GM19351 (cell line): Measurements from ENCODE around the gene JAK3.
"Not testable (repeated sequence)": the region's sequence is repeated elsewhere in the genome, so short reads cannot be mapped to it uniquely, and the experiment has no call there.

Experiments used
- ATAC-seq: cut with Tn5 transposase; IDR thresholded peaks from one replicate; pipeline ENCODE4 v1.9.1; 2021; ENCODE audit warnings: mild to moderate bottlenecking, moderate library complexity; ENCODE audit not compliant: unreplicated experiment

The JAK3 gene

DNA sequence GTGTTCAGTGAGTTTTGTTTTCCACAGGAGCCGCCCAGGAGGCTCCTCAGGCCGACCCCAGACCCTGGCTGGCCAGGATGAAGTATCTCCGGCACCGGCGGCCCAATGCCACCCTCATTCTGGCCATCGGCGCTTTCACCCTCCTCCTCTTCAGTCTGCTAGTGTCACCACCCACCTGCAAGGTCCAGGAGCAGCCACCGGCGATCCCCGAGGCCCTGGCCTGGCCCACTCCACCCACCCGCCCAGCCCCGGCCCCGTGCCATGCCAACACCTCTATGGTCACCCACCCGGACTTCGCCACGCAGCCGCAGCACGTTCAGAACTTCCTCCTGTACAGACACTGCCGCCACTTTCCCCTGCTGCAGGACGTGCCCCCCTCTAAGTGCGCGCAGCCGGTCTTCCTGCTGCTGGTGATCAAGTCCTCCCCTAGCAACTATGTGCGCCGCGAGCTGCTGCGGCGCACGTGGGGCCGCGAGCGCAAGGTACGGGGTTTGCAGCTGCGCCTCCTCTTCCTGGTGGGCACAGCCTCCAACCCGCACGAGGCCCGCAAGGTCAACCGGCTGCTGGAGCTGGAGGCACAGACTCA lies 40.0 kb downstream of the JAK3 start:
- no peak for ATAC-seq

DNA sequence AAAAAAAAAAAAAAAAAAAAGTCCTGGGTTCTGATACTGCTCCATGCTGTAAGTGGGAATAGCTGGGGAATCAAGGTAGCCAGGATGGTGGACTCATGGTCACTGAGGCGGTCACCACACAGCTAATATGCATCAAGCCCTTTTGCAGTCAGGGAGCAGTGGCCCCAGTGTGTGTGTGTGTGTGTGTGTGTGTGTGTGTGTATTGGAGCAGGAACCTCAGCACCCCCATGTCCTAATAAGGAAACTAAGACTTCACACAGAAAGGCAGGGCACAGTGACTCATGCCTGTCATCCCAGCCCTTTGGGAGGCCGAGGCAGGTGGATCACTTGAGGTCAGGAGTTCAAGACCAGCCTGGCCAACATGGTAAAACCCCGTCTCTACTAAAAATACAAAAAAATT lies 40.8 kb downstream of the JAK3 start:
- no peak for ATAC-seq

DNA sequence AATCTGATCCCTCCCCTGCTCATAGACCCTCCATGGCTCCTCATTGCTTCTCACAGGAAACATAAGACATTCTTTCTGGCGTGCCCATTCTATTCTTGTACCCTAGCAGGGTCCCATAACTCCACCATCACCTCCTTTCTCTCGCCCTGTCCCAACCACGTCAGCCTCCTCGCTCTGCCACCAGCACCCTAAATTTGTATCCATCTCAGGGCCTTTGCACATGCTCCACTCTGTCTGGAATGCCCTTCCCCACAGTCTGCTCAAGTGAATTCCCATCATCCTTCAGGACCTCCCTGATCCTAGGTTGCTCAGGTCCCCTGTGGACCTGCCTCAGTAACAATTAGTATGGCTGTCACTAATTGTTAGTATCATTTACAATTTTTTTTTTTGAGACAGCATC lies 42.4 kb downstream of the JAK3 start:
- ATAC-seq: no peak

DNA sequence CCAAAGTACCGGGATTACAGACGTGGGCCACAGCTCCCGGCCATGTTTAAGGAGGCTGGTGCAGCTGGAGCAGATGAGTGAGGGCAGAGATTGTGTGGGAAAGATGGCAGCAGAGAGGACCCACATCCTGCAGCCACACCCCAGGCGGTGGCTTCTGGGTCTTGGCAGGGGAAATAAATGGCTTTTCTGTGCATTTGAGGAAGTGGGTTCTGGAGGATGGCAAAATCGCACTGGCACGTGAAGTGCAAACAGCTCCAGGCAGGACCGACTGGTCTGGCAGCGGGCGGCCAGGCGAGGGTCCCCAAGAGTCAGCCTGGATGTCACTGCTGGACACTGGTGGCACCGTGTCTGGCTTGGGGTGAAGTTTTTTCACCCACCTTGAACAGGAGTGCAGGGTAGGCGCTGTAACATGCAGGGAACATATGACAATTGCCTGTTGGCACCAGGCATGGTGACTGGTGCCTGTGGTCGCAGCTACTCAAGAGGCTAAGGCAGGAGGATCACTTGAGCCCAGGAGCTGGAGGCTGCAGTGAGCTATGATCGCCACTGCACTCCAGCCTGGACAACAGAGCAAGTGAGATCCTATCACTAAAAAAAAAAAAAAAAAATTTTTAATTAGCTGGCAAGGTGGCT lies 44.4 kb downstream of the JAK3 start:
- no peak for ATAC-seq

DNA sequence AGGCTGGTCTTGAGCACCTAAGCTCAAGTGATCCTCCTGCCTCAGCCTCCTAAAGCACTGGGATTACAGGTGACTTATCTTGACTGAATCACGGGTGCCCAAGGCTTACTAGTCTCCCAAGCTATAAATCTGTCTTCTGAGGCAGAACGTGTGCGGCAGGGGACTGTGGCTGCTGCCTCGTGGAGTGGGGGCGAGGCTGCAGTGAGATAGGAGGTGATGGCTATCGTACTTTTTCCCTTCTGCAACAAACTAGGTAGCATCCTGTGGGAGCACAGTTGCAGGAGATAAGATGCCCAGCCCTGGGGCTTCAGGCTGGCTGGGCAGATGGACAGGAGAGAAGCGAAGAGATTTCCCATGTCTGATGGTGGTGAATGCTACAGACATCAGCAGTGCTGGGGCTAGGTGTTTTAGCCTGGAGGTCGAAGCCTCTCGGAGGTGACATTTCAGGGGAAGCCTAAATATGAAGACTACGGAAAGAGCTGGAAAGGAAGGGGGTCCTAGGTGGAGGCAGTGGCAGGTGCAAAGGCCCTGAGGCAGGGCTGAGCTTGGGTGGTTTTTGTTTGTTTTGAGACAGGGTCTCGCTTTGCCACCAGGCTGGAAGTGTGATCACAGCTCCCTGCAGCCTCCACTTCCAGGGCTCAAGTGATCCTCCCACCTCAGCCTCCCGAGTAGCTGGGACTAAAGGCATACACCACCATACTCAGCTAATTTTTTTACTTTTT lies 45.5 kb downstream of the JAK3 start:
- no peak for ATAC-seq

DNA sequence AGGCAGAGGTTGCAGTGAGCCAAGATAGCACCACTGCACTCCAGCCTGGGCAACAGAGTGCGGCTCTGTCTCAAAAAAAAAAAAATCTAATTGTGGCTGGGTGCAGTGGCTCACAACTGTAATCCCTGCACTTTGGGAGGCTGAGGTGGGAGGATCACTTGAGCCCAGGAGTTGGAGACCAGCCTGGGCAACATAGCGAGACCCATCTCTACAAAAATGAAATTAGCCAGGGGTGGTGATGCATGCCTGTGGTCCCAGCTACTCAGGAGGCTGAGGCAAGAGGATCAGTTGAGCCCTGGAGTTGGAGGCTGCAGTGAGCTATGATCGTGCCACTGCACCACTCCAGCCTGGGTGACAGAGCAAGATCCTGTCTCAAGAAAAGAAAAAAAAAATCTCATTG lies 49.2 kb downstream of the JAK3 start:
- not testable (repeated sequence) for ATAC-seq

DNA sequence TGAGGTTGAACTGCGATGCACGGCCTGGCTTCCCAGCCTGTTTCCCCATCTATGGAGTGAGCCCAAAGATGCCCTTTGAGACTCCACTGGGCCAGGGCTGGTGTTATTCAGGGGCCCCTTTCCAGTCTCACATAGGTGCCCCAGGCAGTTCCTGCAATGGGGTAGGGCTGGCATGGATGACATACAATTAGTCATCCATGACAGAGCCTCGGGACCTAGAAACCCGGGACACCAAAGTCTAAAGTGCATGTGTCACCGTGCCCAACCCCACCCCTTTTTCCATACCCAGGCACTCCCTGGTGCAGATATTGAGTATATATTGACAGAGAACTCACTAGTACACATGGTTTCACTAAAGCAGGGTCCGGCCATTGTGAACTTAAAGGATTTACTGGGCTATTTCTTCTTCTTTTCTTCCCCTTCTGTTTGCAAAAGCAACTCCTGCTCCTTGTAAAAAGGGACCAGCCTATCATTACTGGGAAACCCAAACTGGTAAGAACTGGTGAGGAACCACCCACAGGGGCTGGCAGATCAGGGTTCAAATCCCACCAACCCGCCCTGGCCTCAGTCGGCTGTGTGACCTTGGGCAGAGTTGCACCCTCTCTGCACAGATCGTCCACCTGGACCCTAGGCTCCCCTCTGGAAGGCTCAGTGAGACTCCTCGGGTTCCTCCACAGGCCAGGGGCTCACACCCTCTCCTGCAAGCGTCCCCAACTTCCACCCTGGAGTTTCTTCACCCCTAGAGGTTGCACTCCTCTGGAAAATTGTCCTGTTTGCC lies 50.2 kb downstream of the JAK3 start:
- ATAC-seq: no peak

DNA sequence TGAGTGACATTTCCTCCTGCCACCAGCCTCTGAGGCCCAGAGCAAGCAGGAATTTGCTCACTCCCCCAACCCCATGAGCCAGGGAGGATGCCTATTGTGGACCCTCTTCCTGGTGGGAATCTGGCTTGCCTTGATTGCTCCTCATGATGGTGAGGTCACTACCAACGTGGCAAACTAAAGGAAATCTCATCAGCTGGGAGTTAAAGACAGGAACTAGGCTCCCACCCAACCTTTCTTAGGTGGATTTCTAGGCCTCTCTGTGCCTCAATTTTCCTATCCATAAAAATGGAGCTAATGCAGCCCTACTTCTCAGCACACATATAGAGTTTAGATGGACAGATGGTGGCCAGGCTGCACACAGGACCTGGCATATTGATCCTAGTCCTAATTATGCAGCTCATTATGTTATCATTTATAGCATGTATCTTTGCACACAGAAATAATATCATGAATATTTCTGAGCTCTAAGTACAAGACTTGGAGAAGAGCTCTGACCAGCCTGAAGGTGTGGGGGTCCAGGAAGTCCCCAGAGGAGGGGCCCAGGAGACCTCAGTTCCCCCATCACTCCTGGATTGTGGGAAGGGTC lies 50.9 kb downstream of the JAK3 start:
- ATAC-seq: no peak

DNA sequence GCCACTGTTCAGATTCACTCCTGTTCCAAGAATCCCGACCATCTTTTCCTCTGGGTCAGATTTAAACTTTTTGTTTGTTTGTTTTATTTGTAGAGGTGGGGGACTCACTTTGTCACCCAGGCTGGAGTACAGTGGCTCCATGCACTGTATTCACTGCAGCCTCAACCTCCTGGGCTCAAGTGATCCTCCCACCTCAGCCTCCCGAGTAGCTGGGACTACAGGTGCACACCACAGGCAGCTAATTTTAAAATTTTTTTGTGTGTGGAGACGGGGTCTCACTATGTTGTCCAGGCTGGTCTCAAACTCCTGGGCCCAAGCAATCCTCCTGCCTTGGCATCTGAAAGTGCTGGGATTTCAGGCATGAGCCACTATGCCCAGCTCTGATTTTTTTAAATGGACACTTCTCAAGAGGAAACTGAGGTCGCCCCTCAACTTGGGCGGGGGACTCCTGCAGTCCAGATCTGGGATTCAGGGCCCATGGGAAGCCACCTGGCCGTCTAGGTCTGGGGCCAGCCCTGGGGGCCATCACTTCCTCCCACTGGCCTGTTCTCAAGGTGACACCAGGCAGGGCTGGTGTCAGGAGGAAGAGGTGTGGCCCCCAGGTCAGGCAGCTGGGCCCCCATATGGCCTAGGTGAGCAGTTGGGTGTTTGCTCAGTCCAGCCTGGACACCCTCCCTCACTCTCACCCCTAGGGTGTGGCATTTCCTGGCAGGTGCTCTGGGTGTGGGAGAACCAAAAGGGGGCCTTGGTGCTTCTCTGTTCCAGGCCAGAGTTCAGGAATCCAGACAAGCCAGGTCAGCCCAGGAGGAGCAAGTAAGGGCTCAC lies 51.6 kb downstream of the JAK3 start:
- no peak for ATAC-seq

DNA sequence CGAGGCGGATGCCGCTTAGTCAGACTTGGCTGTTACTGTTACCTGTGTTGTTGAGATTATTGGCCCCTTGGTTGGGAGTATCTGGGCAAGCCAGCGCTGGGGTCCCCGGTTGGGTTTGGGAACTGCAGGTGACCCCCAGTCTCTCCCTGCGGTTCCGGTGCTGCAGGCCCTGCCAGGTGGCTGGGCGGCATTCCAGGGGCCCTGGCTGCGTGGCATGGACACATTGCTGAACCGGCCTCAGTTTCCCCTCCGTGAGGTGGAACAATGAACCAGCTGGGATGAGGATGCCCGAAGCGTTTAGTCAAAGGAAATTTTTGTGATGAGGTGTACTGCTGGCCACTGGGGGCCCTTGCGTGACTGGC lies 52.3 kb downstream of the JAK3 start:
- ATAC-seq: no peak

DNA sequence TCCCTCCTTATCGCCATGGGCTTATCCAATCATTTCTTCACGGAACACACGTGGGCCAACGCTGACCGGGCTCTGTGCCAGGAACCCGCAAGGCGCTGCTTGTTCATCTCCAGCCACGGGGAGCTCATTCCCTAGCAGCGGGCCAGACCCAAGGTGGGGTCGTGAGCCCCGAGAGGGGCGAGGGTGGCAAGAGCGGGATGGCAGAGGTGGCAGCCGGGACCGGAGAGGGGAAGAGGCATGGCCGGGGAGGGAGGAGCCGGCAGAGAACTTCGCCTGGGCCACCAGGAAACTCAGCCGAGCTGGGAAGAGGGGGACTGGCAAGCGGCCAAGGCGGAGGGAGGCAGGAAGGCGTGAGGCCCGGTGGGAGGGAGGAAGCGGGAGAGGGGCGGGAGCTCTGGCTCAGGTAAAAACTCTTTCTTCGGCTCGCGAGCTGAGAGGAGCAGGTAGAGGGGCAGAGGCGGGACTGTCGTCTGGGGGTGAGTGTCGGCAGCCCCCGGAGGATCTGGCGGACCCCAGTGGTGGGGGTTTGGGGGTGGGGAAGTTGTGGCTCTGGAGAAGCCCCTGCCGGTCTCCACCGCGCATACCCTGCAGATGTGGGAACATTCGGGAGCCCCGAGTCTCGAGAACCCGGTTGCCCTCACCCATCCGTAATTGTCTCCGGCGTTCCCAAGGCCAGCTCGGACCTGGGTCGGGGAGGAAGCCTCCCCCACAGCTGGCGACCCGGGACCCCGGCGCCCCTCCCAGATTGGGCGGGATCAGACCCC lies 52.9 kb downstream of the JAK3 start, which contains the start of gene B3GNT3:
TSS of gene B3GNT3 (plus strand) at position 408 of the 764 bp plus-strand sequence. CDS start 12,670 bp downstream, outside the sequence.
- no peak for ATAC-seq

DNA sequence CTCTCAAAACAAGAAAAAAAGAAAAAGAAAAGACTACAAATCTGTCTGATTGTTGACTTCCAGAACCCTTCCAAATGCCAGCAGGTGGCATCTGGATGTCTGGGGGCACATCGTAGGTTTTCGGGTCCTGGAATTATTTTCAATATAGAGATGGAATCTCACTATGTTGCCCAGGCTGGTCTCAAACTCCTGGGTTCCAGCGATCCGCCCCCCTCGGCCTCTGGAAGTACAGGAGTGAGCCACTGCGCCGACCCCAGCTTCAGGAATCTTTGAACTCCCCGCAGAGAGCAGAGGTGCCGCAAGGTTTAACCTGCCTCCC lies 53.4 kb downstream of the JAK3 start:
- ATAC-seq: no peak

DNA sequence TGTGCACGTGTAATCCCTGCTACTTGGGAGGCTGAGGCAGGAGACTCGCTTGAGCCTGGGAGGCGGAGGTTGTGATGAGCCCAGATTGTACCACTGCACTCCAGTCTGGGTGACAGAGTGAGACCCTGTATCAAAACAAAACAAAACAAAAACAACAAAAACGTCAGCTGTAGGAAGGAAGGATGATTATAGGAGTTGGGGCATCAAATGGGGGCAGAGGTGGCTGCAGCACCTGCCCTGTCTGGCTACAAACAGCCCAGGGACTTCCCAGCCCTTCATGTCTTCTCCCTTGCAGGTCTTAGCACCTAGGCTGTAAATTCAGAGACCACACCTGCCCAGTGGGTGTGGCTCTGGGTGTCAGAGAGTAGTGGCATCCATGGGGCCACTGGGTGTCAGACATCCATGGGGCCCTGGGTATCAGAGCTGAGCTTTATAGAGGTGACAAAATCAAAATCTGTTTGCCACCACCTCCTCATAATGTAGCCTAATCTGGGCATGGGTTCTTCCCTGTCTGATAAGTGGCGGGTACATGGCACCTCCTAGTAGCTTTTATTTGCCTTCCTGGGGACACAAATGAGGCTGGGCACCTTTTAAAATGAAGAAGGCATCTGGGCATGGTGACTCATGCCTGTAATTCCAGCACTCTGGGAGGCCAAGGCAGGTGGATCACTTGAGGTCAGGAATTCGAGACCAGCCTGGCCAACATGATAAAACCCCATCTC lies 57.6 kb downstream of the JAK3 start:
- ATAC-seq: no peak

DNA sequence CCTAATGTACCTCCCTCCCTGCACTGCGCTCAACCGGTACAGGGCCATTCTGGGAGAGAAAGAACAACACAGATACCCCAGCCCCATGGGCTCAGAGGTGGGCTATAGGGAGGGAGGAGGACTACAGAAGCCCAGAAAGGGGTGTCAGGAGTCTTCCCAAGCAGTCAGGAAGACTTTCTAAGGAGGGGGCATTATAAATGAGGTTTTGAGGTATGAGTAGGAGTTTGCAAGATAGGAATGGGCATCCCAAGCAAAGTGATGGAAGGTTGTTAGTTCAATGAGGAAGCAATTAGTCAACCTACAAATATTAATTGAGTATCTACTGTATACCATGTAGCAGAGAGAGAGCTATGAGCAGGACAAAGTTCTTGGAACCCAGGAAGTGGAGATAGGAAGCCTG lies 59.1 kb downstream of the JAK3 start:
- no peak for ATAC-seq

DNA sequence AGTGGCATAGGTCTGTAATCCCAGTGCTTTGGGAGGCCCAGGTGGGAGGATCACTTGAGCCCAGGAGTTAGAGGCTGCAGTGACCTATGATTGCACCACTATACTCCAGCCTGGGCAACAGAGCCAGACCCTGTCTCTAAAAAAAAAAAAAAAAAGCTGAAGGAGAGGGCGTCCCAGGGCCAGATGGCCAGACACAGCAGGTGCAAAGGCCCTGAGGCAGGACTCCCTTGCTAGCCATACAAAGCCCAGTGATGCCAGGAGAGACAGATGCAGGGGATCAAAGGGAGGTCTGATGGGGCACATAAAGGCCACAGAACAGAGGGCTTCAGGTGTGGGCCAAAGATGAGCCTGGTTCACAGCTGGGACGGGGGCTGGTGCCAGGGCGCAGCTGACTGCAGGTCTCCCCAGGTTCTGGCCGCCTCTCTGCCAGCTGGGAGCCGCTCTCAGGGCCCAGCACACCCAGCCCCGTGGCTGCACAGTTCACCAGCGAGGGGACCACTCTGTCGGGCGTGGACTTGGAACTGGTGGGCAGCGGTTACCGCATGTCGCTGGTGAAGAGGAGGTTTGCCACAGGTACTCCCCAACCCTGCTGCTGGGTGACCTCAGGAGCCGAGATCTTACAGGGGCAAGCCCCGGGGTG lies 60.4 kb downstream of the JAK3 start:
- no peak for ATAC-seq

DNA sequence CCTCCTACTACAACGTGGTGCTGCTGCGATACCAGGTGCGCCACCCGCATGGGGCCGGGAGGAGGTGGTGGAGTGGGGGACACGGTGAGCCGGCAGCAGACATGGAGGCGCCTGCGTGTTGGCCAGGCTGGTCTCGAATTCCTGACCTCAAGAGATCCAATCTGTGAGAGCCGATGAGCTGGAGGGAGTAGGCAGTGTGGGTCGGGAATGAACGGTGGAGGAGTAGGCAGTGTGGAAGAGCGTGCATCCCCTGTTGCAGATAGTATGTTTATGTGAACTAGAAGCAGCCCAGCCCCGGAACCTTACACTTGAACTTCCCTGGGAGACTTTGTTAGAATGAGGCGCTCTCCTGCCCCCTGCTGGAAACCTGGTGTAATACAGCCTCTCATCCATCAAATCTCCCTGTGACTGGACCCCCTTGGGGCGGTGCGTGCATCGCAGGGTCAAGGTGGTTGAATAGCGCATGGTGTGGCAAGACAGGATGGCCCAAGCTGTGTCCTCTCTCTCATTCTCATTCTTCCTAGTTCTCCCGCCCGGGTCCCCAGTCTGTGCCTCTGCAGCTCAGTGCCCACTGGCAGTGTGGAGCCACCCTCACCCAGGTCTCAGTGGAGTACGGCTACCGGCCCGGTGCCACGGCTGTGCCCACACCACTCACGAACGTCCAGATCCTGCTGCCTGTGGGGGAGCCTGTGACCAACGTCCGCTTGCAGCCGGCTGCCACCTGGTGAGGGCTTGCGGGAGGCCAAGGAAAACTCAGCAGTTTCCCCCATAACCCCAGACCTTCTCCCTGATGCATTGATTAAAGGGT lies 63.4 kb downstream of the JAK3 start:
- ATAC-seq: no peak

DNA sequence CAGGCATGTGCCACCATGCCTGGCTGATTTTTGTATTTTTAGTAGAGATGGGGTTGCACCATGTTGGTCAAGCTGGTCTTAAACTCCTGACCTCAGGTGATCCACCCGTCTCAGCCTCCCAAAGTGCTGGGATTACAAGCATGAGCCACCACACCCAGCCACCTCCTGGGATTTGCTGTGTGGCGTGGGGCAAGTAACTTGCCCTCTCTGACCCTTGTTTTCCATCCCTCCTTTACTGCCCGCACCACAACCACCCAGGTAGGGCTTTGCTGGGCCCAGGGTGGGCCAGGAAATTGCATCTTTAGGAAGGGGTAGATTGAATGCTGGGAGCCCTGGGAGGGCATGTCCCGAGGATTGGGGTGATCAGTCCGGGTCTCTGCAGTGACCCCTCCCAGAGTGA lies 64.1 kb downstream of the JAK3 start:
- ATAC-seq: not testable (repeated sequence)

DNA sequence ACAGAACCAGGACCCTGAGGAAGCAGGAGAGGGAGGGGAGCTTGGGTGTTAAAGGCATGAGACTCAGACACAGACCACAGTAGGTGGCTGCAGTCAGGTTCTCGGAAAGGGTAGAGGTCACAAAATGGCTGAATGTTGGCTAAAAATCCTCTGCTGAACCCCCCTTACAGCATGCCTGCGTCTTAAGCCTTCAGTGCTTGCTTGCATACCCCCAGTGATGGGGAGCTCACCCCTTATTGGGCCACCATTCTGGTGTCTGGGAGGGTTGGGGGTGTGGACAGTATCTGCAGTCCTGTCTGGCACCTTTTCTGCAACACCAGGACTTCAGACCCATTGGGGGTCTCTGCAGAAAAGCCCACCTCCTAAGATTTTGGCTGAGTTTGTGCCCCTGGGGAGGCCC lies 67.0 kb downstream of the JAK3 start:
- no peak for ATAC-seq
